Testis (tissue), 3 donors: ENCODE measurements around the gene VKORC1. TPM values are rescaled to one million over a fixed set of nuclear protein-coding genes. Genes with fewer than 3 reads are reported as not detected.
"Not testable (repeated sequence)": the region's sequence is repeated elsewhere in the genome, so short reads cannot be mapped to it uniquely, and the experiment has no call there.

Experiments used
- DNase-seq: peaks from one replicate; pipeline ENCODE4 v3.0.0-alpha.2; 2019
- H3K27ac ChIP-seq, 2 donors: fragments of 200-600 bp; sonication (generic); one replicate each; pipeline ENCODE4 v1.5.1; 2019
- H3K27me3 ChIP-seq: fragments of 200-600 bp; sonication (generic); one replicate; pipeline ENCODE4 v1.5.1; 2019
- H3K36me3 ChIP-seq: fragments of 200-600 bp; sonication (generic); one replicate; pipeline ENCODE4 v1.5.1; 2017; ENCODE audit warnings: low read depth; ENCODE audit errors: missing control alignments
- H3K4me1 ChIP-seq: fragments of 200-600 bp; sonication (generic); one replicate; pipeline ENCODE4 v1.5.1; 2019
- H3K4me3 ChIP-seq, 2 donors: fragments of 200-600 bp; sonication (generic); one replicate each; pipeline ENCODE4 v1.5.1; 2017 to 2019
- H3K9me3 ChIP-seq: fragments of 200-600 bp; sonication (generic); one replicate; pipeline ENCODE4 v1.5.1; 2017
- CTCF ChIP-seq, 3 experiments: fragments of 450-650 bp in 2 of 3; fragments of 200-600 bp in 1 of 3; sonication (generic) in 1 of 3; IDR thresholded peaks; one replicate each; pipeline ENCODE4 v1.5.1; 2016 to 2019; ENCODE audit warnings: antibody characterized with exemption in 3 of 3, mild to moderate bottlenecking in 2 of 3, moderate library complexity in 1 of 3
- POLR2A ChIP-seq: fragments of 450-650 bp; IDR thresholded peaks from one replicate; pipeline ENCODE4 v1.6.1; 2017; ENCODE audit warnings: antibody characterized with exemption, mild to moderate bottlenecking, moderate library complexity
- WGBS, 2 donors: methylation state at CpG; one replicate each; pipeline ENCODE4 v1.1.5; 2018; 5-methylcytosine and 5-hydroxymethylcytosine counted together
- intact Hi-C: fragments of 100-400 bp; cut with DNase I; formaldehyde crosslinking; loops from one replicate; pipeline ENCODE4 v1.15.1; 2023; ENCODE audit warnings: low total_unique reads
- polyA plus RNA-seq: library from polyadenylated mRNA; stranded (reverse); fragments of 350-450 nt; fragmentation: Illumina TruSeq; extraction: RNeasy Lipid Tissue Mini Kit (QIAGEN cat#74804); gene quantifications from one replicate; pipeline ENCODE4 v1.2.3, GENCODE V29; 2014; ENCODE audit warnings: low read depth, low replicate concordance; ENCODE audit not compliant: insufficient read depth
- total RNA-seq, 2 donors: library from RNA; depleted of rRNA; stranded (reverse); fragments of >200 nt; gene quantifications; one replicate each; pipeline ENCODE4 v1.2.3, GENCODE V29; 2016

VKORC1 gene
- total and polyA plus RNA-seq, 3 donors from 2014 or later: 102 to 183 (median 102) TPM

GRCh38 chr16:31107465-31107867 lies 12.9 kb upstream of the VKORC1 start:
- Histone ChIP-seq H3K9me3 (no peaks in the 10 kb centered on the region), H3K27ac (no peak overlapping the region), H3K4me3 (no peak overlapping the region), H3K27me3 (no peaks in the 10 kb centered on the region), H3K4me1 (peaks cover 17% of the 10 kb centered on the region), H3K36me3 (no peaks in the 10 kb centered on the region)
- no peak for DNase-seq
- TF ChIP-seq CTCF (IDR thresholded peaks at IDR 0.05) (no peak), POLR2A (no peak)
- WGBS, 2 donors: 75 to 83% methylated on average over 6 of the region's 6 CpGs
- intact Hi-C loops: no loop called here

DNA sequence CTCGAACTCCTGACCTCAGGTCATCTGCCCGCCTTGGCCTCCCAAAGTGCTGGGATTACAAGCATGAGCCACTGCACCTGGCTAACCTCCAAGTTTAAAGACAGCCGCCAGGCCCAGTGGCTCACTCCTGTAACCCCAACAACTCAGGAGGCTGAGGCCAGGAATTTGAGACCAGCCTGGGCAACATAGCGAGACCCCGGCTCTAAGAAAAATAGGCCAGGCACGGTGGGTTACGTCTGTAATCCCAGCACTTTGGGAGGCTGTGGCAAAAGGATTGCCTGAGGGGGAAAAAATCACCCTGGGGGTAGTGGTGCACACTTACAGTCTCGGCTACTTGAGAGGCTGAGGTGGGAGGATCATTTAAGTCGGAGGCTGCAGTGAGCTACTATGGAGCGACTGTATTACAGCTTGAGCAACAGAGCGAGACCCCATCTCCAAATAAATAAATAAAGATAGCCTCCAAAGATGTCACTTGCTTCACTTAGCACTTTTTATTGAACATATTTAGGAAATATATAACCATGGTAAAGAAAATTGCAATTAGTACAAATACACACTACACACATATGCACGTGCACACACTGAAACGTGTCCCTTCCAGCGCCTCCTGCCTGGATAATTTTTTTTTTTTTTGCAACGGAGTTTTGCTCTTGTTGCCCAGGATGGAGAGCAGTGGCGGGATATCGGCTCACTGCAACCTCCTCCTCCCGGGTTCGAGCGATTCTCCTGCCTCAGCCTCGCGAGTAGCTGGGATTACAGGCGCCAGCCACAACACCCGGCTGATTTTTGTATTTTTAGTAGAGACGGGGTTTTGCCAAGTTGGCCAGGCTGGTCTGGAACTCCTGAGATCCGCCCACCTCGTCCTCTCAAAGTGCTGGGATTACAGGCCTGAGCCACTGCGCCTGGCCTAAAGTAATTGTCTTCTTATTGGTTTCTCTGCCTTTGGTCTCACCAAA lies 12.2 kb upstream of the VKORC1 start:
- intact Hi-C loops: no loop called here

DNA sequence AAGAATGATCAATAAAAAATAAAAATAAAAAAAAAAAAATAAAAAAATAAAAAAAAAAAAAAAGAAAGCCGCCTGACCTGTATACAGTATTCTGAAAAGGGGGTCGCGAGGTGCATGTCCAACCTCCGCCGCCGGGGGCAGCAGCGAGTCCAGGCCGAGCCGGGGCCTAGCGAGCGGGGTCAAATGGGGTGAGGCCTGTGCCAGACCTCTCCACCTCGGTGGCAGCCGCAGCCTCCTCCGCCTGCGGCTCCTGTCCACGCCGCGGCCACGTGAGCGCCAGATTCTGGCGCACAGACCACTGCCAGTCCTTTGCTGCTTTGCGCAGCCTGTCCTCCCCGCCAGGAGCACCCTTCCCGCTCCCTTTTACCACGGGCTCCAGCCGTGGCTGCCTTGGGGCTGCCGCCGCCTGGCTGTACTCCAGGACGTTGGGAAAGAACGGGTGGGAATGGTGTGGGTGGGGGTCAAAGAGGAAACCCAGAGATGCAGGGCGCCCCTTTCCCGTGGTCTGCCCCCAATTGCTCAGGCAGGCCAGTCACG lies 11.1 kb upstream of the VKORC1 start:
- Histone ChIP-seq H3K4me1 (peaks cover 17% of the 10 kb centered on the region), H3K27me3 (no peaks in the 10 kb centered on the region), H3K27ac (peak overlapping the region; percentile 64 to 76), H3K4me3 (peak overlapping the region; percentile 34 to 38), H3K9me3 (no peaks in the 10 kb centered on the region), H3K36me3 (no peaks in the 10 kb centered on the region)
- peak; percentile 94 for DNase-seq
- peak; percentile 83 to 94 (median 85) for TF ChIP-seq CTCF (IDR thresholded peaks at IDR 0.05)
- TF ChIP-seq POLR2A: no peak
- intact Hi-C loops: no loop called here
- 8 to 11% methylated on average over 25 to 33 of the region's 33 CpGs for WGBS, 2 donors

More for the DNA sequence above, 12.2 kb upstream of the VKORC1 start:
- Histone ChIP-seq H3K4me1 (peaks cover 17% of the 10 kb centered on the region), H3K27ac (no peak overlapping the region), H3K27me3 (no peaks in the 10 kb centered on the region), H3K9me3 (no peaks in the 10 kb centered on the region), H3K36me3 (no peaks in the 10 kb centered on the region), H3K4me3 (no peak overlapping the region)
- DNase-seq: no peak
- TF ChIP-seq POLR2A: no peak
- TF ChIP-seq CTCF (IDR thresholded peaks at IDR 0.05): no peak
- 86 to 89% methylated on average over 28 of the region's 28 CpGs for WGBS, 2 donors

DNA sequence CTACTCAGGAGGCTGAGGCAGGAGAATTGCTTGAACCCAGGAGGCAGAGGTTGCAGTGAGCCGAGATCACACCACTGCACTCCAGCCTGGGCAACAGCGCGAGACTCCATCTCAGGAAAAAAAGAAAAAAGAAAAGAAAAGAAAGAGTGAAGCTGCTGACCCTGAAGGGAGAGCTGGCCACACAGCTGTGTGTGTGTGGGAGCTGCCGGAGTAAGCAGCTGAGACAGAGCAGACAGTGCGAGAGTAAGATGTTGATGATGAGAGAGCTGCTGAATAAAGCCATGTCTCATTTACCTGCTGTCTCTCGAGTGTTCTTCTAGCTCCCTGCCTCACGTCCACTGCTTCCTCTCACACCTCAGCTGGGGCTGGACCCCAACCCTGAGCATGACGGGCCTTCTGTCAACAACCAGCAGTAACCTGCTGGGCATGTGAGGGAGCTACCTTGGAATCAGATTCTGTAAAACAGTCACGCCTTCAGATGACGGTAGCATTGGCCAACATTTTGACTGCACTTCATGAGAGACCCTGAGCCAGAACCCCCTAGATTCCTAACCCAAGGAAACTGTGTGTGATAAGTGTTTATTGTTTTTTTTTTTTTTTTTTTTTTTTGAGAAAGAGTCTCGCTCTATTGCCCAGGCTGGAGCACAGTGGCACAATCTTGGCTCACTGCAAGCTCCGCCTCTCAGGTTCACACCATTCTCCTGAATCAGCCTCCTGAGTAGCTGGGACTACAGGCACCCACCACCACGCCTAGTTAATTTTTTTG lies 6.5 kb upstream of the VKORC1 start:
- H3K4me3 ChIP-seq, intact Hi-C loops, H3K9me3 ChIP-seq, H3K4me1 ChIP-seq, H3K36me3 ChIP-seq, H3K27me3 ChIP-seq, H3K27ac ChIP-seq, DNase-seq: not testable (repeated sequence)
- WGBS, 2 donors: 54 to 57% methylated on average over 13 of the region's 13 CpGs
